NAMALWA (cell line): ENCODE data around the gene TSPAN8.
"Not testable (repeated sequence)": the region's sequence is repeated elsewhere in the genome, so short reads cannot be mapped to it uniquely, and the experiment has no call there.

Source experiments
- DNase-seq: peaks from one replicate; pipeline ENCODE4 v3.0.0-alpha.2; 2015; ENCODE audit warnings: low spot score

The TSPAN8 gene

GRCh38 chr12:71164166-71164565 is 6.4 kb upstream of the TSPAN8 start:
- no peak for DNase-seq

GRCh38 chr12:71162832-71163763 is 5.3 kb upstream of the TSPAN8 start:
- no peak for DNase-seq

DNA sequence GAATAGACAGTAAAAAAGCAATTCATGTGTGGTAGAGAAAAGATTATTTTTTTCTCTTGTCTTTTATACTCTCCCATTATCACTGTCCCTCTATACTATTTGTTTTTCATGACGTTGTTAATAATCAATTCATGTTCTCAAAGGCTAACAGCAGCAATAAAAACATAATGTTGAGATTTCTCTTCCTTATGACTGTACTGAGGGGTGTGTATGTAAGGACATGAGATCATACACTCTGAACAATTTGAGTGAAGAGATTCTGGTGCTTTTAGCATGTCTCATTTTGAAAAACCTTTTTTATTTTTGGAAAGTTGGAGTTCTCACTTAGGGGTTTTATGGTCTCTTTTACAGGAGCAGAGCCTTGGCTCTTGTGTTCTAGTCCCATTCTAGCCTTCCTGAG is 3.8 kb upstream of the TSPAN8 start:
- no peak for DNase-seq

- DNase-seq, result no peak
Measured at GRCh38 chr12:71160585-71160984, 2.8 kb upstream of the TSPAN8 start.

- DNase-seq, result no peak
Measured at GRCh38 chr12:71159878-71160277, 2.1 kb upstream of the TSPAN8 start.

DNA sequence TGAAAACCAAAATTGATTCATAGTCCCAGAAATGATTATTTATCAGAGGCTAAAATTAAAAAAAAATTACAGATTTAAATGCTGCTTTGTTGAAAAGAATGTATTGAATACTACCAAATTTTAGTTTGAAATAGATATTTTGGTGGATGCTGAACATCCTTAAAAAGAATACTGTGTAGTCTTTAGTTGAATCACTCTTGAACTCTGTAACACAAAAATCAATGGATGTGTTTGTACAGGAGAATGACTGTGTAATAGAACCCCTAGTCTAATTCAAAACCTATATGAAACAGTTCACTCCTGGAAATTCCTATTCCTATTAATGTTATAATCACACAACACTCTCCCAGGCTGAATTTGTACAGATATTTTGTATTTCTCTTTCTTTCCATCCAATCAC is 1.5 kb upstream of the TSPAN8 start:
- no peak for DNase-seq

GRCh38 chr12:71158361-71158882 is 623 bp upstream of the TSPAN8 start:
- DNase-seq, result no peak

GRCh38 chr12:71155225-71155624 is 2.6 kb downstream of the TSPAN8 start:
- DNase-seq, result no peak

DNA sequence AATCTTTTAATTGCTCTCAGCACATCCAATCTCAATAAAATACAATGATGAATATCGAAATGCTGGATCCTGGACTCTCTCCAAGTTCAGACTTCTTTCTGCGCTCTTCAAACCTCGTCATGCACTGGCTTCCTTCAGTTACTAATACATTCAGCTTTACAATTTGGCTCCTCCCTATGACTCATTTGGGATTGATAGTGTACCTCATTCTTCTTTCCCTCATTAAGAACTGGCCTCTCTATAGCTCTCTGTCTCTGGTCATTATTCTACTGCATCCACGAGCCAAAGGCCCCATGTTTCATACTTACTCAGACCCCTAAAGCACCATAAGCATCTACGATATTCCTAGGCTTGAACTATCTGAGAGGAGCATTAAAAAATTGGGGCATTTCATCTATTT is 4.9 kb downstream of the TSPAN8 start:
- DNase-seq, result no peak

DNA sequence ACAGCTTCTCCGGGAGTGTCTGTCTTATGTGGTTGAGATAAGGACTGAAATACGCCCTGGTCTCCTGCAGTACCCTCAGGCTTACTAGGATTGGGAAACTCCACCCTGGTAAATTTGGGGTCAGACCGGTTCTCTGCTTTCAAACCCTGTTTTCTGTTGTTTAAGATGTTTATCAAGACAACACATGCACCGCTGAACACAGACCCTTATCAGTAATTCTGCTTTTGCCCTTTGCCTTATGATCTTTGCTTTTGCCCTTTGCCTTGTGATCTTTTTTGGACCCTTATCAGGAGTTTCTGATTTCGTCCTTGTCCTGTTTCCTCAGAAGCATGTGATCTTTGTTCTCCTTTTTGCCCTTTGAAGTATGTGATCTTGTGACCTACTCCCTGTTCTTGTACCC is 7.8 kb downstream of the TSPAN8 start:
- not testable (repeated sequence) for DNase-seq

- no peak for DNase-seq
Measured at GRCh38 chr12:71144682-71145081, 13.1 kb downstream of the TSPAN8 start.

- no peak for DNase-seq
Measured at GRCh38 chr12:71142956-71143355, 14.8 kb downstream of the TSPAN8 start.

DNA sequence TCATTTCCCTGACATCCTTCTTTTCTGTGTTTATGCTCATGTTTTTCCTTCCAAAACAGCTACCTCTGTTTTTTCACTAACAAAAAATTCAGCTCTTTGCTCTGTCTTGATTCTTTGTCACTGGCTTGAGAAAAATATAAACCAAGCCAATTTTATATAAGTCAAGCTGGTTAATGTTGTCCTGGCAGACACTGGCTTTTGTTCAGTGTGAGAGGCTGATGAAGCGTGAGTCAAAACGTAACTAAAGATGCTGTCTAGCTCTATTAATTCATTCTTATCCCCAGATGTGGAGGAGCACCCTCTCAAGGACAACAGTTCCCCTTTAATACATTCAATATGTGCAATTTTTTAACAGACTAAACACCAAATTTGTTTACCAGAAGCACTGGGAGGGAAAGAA is 15.8 kb downstream of the TSPAN8 start:
- DNase-seq, result no peak

- DNase-seq, result no peak
Measured at GRCh38 chr12:71141378-71141926, 16.3 kb downstream of the TSPAN8 start.

GRCh38 chr12:71139153-71139735 is 18.6 kb downstream of the TSPAN8 start:
- DNase-seq, result no peak

DNA sequence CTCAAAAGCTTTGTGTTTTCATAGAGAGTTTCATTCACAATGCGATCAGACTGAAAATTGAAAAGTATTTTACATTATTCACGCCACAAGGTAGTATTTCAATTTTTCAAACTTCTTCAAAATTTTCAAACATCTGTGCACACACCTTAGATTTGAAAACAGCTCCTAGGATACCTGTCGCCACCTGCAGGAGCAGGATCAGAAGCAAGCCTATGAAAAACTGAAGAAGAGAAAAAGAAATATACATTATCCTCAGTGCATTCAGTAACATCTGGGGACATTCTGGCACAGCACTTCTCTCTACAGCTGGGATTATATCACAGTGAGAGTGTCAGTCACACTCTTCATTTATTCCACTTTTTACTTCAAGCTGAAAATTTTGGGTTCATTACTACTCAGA is 19.8 kb downstream of the TSPAN8 start:
- DNase-seq, result no peak

GRCh38 chr12:71135812-71136176 is 22.0 kb downstream of the TSPAN8 start:
- DNase-seq, result no peak

DNA sequence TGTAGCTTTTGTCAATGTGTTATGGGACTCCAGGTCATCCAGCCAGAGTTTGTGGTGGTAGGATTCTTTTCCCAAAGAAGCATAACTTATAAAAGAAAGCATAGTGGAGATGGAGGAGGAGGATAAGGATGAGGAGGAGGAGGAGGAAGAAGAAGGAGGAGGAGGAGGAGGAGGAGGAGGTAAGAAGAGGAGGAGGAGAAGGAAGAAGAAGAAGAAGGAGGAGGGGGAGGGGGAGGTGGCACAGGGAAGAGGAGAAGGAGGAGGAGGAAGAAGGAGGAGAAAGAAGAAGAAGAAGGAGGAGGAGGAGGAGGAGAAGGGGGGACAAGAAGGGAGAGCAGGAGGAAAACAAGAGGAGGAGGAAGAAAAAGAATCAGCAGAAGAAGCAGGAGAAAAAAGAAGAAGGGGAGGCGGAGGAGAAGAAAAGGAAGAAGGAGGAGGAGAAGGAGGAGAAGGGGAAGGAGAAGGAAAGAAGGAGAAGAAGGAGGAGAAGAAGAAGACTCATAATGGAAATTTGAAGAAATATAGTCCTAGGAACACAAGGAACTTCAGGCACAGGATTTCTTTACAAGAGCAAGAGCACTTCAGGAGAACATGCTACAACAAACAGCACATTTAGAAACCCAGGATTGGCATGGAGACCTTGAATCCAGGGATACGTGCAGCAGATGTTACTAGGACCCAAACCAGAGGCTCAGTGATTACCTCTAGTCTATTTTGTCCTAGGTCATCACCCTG is 22.6 kb downstream of the TSPAN8 start:
- DNase-seq, result no peak

DNA sequence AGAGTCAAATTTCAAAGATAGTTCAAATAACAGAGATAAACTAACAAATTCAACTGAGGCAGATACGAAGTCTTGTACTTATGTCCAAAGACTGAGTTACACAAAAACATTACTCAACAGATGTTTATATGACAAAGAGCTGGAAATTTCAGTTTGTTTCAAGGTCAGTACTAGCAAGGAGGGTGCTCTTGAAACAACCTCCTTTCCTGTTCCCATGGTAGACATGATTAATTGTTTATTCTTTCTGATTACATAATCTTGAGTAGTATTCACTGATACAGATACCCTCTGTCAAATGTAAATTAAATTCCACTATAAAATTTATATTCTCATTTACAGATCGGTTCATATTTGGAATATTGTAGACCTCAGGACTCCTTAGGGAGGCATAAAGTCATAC is 23.4 kb downstream of the TSPAN8 start:
- no peak for DNase-seq

DNA sequence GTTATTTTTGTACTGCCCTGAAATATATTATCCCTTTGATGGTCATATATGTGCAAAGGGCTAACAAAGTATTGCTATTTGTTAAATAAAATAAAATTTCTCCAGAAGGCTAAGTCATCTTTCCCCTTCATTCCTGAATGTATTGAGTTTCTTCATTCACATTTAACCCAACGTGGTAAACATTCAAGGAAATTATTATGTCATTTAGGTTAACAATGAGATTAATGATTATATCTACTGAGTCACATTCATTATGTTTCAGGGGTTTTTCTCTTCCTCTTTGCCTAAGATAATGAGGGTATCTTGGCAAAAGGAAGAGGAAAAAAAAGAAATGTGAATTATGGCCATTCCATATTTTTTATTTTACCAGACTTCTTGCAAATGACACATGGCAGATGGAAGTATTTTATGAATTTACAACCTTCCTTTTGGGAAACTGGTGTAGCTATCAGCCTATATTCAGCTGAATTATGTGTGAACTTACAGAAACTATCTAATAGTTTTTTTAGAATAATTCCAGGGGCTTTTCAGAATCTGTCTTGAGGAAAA is 27.2 kb downstream of the TSPAN8 start:
- no peak for DNase-seq

DNA sequence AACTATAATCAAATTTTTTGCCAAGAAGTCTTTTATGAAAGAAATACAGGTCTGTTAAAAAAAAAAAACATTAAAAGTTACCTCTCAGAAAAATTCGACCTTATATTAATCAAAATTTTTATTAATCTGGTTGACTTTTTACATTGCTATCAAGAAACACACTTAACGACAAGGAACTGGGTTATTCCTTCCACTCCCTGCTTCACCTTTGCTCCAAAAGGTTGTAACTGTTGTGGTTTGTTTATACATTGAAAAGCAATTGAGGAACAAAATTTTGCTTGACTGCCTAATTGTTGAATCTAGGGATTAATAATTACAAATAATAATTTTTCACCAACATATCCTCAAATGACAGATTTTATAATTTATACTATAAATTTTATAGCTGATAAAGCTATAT is 28.4 kb downstream of the TSPAN8 start:
- DNase-seq, result no peak

DNA sequence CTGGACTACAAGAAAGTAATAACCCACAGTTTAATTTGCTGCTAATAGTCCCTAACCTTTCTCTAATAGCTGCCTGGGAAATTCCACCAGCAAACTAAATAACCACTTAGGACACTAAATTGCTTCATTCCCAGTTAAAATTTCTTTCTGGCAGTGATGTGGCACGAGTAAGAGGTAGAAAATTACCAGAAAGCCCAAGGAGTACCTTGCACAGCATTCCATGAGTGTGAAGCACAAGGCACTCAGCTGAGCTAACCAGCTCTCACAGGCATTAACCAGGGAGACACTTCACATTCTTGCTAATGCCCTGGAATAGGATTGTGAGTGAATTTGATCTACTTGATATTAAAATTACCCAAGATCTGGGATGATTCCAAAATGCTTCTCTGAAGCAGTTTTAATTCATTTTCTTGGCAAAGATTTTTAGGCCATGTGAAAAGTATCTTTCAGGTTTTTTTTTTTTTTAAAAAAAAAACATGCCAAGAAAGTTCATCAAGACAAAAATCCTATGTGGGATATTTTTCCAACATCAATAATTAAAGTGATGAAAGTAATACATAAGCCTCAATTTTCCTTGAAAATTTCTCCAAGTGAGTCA is 29.5 kb downstream of the TSPAN8 start:
- no peak for DNase-seq
